ENCODE results near the gene NXT2. TPM values are rescaled to one million over a fixed set of nuclear protein-coding genes. Genes with fewer than 3 reads are reported as not detected.

NXT2 gene
- total RNA-seq, 1 experiment from 2014 or later = 20.6 TPM

DNA sequence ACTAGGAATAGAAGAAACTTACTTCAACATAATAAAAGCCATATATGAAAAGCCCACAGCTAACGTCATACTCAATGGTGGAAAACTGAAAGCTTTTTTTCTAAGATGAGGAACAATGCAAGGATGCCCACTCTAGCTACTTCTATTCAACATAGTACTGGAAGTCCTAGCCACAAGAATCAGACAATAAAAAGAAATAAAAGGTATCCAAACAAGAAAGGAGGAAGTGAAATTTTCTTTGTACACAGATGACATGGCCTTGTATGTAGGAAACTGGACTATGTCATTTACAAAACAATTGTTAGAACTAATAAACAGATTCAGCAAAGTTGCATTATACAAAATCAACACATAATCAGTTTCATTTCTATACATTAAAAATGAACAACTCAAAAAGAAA, 25.5 kb upstream of the NXT2 start:
- H3K36me3 ChIP-seq (ENCODE audit: control insufficient read depth, insufficient read depth, low read length) = no peaks in the 10 kb centered on the region
- no peak overlapping the region for H3K4me3 ChIP-seq (ENCODE audit: low read depth in 2 of 2, low read length in 2 of 2)
- TF ChIP-seq, protein P1, sequence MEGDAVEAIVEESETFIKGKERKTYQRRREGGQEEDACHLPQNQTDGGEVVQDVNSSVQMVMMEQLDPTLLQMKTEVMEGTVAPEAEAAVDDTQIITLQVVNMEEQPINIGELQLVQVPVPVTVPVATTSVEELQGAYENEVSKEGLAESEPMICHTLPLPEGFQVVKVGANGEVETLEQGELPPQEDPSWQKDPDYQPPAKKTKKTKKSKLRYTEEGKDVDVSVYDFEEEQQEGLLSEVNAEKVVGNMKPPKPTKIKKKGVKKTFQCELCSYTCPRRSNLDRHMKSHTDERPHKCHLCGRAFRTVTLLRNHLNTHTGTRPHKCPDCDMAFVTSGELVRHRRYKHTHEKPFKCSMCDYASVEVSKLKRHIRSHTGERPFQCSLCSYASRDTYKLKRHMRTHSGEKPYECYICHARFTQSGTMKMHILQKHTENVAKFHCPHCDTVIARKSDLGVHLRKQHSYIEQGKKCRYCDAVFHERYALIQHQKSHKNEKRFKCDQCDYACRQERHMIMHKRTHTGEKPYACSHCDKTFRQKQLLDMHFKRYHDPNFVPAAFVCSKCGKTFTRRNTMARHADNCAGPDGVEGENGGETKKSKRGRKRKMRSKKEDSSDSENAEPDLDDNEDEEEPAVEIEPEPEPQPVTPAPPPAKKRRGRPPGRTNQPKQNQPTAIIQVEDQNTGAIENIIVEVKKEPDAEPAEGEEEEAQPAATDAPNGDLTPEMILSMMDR (IDR thresholded peaks at IDR 0.05) = no peak
- TF ChIP-seq POLR2AphosphoS5 (IDR thresholded peaks at IDR 0.05; ENCODE audit: low read depth, low read length) (no peak), SIN3A (IDR thresholded peaks at IDR 0.05; ENCODE audit: borderline replicate concordance, insufficient read depth, low read depth, low read length) (no peak), TCF7L2 (IDR thresholded peaks at IDR 0.05; ENCODE audit: low read depth, low read length) (no peak)
- TF ChIP-seq, protein P2, sequence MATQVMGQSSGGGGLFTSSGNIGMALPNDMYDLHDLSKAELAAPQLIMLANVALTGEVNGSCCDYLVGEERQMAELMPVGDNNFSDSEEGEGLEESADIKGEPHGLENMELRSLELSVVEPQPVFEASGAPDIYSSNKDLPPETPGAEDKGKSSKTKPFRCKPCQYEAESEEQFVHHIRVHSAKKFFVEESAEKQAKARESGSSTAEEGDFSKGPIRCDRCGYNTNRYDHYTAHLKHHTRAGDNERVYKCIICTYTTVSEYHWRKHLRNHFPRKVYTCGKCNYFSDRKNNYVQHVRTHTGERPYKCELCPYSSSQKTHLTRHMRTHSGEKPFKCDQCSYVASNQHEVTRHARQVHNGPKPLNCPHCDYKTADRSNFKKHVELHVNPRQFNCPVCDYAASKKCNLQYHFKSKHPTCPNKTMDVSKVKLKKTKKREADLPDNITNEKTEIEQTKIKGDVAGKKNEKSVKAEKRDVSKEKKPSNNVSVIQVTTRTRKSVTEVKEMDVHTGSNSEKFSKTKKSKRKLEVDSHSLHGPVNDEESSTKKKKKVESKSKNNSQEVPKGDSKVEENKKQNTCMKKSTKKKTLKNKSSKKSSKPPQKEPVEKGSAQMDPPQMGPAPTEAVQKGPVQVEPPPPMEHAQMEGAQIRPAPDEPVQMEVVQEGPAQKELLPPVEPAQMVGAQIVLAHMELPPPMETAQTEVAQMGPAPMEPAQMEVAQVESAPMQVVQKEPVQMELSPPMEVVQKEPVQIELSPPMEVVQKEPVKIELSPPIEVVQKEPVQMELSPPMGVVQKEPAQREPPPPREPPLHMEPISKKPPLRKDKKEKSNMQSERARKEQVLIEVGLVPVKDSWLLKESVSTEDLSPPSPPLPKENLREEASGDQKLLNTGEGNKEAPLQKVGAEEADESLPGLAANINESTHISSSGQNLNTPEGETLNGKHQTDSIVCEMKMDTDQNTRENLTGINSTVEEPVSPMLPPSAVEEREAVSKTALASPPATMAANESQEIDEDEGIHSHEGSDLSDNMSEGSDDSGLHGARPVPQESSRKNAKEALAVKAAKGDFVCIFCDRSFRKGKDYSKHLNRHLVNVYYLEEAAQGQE (IDR thresholded peaks at IDR 0.05; ENCODE audit: insufficient read depth in 1 of 2, low read depth in 2 of 2, low read length in 1 of 2) = no peak
- ATAC-seq (no peak), DNase-seq (ENCODE audit: low read depth, low spot score) (no peak)
- 0 out of 2 replicates have a peak, but pooled peaks cover 2% of the 10 kb centered on the region for H3K27me3 ChIP-seq (ENCODE audit: control insufficient read depth, insufficient read depth, low read length)
- intact Hi-C loops (cut with micrococcal nuclease; ENCODE audit: unreplicated experiment) = no loop called here
- BruUV-seq (replicated peaks) = no TSS peak
- H3K9me3 ChIP-seq (ENCODE audit: control insufficient read depth, insufficient read depth, low read depth, low read length) = no peaks in the 10 kb centered on the region
- H3K27ac ChIP-seq (ENCODE audit: low read length) = no peak overlapping the region
- ChIA-PET CTCF (no interaction called here), POLR2A (no interaction called here)
- in situ Hi-C loops (cut with HindIII; ENCODE audit: low pct_unique_long_range_greater_than_20kb, low sequenced_read_pairs) = no loop called here
- no peaks in the 10 kb centered on the region for H3K4me1 ChIP-seq (ENCODE audit: control insufficient read depth, insufficient read depth, low read length)

DNA sequence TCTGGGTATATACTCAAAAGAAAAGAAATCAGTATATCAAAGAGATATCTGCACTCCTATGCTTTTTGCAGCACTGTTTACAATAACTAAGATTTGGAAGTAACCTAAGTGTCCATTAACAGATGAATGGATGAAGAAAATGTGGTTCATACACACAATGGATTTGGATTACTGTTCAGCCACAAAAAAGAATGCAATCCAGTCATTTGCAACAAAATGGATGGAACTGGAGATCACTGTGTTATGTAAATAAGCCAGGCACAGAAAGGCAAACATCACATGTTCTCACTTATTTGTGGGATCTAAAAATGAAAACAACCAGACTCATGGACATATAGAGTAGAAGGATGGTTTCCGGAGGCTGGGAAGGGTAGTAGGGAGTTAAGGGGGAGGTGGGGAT, 17.6 kb upstream of the NXT2 start:
- TF ChIP-seq, protein P2 (IDR thresholded peaks at IDR 0.05; ENCODE audit: insufficient read depth in 1 of 2, low read depth in 2 of 2, low read length in 1 of 2) = no peak
- TF ChIP-seq SIN3A (IDR thresholded peaks at IDR 0.05; ENCODE audit: borderline replicate concordance, insufficient read depth, low read depth, low read length) (no peak), TCF7L2 (IDR thresholded peaks at IDR 0.05; ENCODE audit: low read depth, low read length) (no peak), POLR2AphosphoS5 (IDR thresholded peaks at IDR 0.05; ENCODE audit: low read depth, low read length) (no peak)
- TF ChIP-seq, protein P1 (IDR thresholded peaks at IDR 0.05) = no peak
- Histone ChIP-seq H3K36me3 (ENCODE audit: control insufficient read depth, insufficient read depth, low read length) (no peaks in the 10 kb centered on the region), H3K27ac (ENCODE audit: low read length) (no peak overlapping the region), H3K4me1 (ENCODE audit: control insufficient read depth, insufficient read depth, low read length) (no peaks in the 10 kb centered on the region), H3K9me3 (ENCODE audit: control insufficient read depth, insufficient read depth, low read depth, low read length) (no peaks in the 10 kb centered on the region), H3K27me3 (ENCODE audit: control insufficient read depth, insufficient read depth, low read length) (no peaks in the 10 kb centered on the region), H3K4me3 (ENCODE audit: low read depth in 2 of 2, low read length in 2 of 2) (no peak overlapping the region)
- DNase-seq (ENCODE audit: low read depth, low spot score) (no peak), ATAC-seq (no peak)
- BruUV-seq (replicated peaks) = no TSS peak
- ChIA-PET POLR2A (no interaction called here), CTCF (no interaction called here)
- in situ Hi-C loops (cut with HindIII; ENCODE audit: low pct_unique_long_range_greater_than_20kb, low sequenced_read_pairs) (no loop called here), intact Hi-C loops (cut with micrococcal nuclease; ENCODE audit: unreplicated experiment) (no loop called here)
